Loucy (cell line): ENCODE data around the gene HEMGN.

Experiments
- H2AFZ ChIP-seq: fragments of 200-600 bp; sonication (generic); 2 replicates; pipeline ENCODE4 v1.6.0; 2016; ENCODE audit warnings: antibody characterized with exemption, mild to moderate bottlenecking, low read length, moderate library complexity
- H3F3A ChIP-seq: fragments of 200-600 bp; 2 replicates; pipeline ENCODE4 v1.6.0; 2016; ENCODE audit warnings: antibody characterized with exemption, low read depth, mild to moderate bottlenecking
- H3K27me3 ChIP-seq: fragments of 200-600 bp; sonication (generic); 2 replicates; pipeline ENCODE4 v1.6.1; 2014; ENCODE audit warnings: low read length, mild to moderate bottlenecking; ENCODE audit not compliant: insufficient read depth, poor library complexity, severe bottlenecking
- H3K36me3 ChIP-seq: fragments of 200-600 bp; sonication (generic); 2 replicates; pipeline ENCODE4 v1.6.1; 2016; ENCODE audit warnings: low read length; ENCODE audit not compliant: insufficient read depth
- H3K4me1 ChIP-seq: fragments of 200-600 bp; sonication (generic); 2 replicates; pipeline ENCODE4 v1.5.1; 2014; ENCODE audit warnings: low read length, mild to moderate bottlenecking; ENCODE audit not compliant: insufficient read depth, poor library complexity, severe bottlenecking
- H3K4me2 ChIP-seq: fragments of 200-600 bp; sonication (generic); 2 replicates; pipeline ENCODE4 v1.6.0; 2014; ENCODE audit warnings: antibody characterized with exemption, low read length, low read depth, mild to moderate bottlenecking; ENCODE audit not compliant: poor library complexity, severe bottlenecking
- H3K4me3 ChIP-seq: fragments of 200-600 bp; sonication (generic); 2 replicates; pipeline ENCODE4 v1.5.1; 2014; ENCODE audit warnings: low read length, mild to moderate bottlenecking, mixed read lengths; ENCODE audit not compliant: poor library complexity, severe bottlenecking
- H3K79me2 ChIP-seq: fragments of 200-600 bp; sonication (generic); 2 replicates; pipeline ENCODE4 v1.6.1; 2014; ENCODE audit warnings: low read length; ENCODE audit not compliant: insufficient read depth
- H3K9ac ChIP-seq: fragments of 200-600 bp; sonication (generic); 2 replicates; pipeline ENCODE4 v1.6.0; 2014; ENCODE audit warnings: mild to moderate bottlenecking, low read depth, low read length, moderate library complexity; ENCODE audit not compliant: poor library complexity, severe bottlenecking
- H3K9me2 ChIP-seq: fragments of 200-600 bp; sonication (generic); replicated peaks from 2 replicates; pipeline ENCODE4 v1.6.1; 2016; ENCODE audit warnings: low read depth, low read length, mixed read lengths
- H3K9me3 ChIP-seq: fragments of 200-600 bp; sonication (generic); 2 replicates; pipeline ENCODE4 v1.6.1; 2014; ENCODE audit warnings: mild to moderate bottlenecking, antibody characterized with exemption, low read length, low read depth; ENCODE audit not compliant: insufficient read depth
- H4K20me1 ChIP-seq: fragments of 200-600 bp; sonication (generic); 2 replicates; pipeline ENCODE4 v1.6.0; 2014; ENCODE audit warnings: antibody characterized with exemption, low read length, mild to moderate bottlenecking; ENCODE audit not compliant: insufficient read depth, poor library complexity, severe bottlenecking
- CTCF ChIP-seq: fragments of 200-600 bp; sonication (generic); conservative IDR thresholded peaks from 2 replicates; pipeline ENCODE4 v1.5.1; 2014; ENCODE audit warnings: mild to moderate bottlenecking, antibody characterized with exemption, low read length
- EZH2phosphoT487 ChIP-seq: fragments of 200-600 bp; IDR thresholded peaks from 2 replicates; pipeline ENCODE4 v1.6.1; 2018; ENCODE audit warnings: antibody characterized with exemption, mild to moderate bottlenecking, moderate library complexity, borderline replicate concordance

Gene HEMGN

DNA sequence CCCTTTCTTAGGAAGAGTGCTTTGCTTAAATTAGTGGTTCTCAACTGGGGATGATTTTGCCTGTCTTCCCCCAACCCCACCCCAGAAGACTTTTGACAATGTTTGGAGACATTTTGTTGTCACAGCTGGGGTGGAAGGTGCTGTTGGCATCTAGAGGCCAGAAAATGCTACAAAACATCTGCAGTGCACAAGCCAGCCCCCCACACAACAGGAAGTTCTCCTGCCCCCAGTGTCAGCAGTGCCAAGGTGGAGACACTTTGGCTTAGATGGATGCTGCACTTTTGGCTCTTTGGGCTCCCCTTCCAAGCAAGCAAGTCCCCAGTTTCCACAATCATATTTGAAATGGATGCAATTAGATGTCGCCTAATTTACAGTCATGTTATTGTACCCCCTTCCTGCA, 2.7 kb downstream of the HEMGN start:
- Histone ChIP-seq H3K9me3 (no peaks in the 10 kb centered on the region), H3F3A (peaks cover 23% of the 10 kb centered on the region), H2AFZ (no peak overlapping the region), H3K79me2 (peaks cover 67% of the 10 kb centered on the region), H3K9me2 (no peaks in the 10 kb centered on the region), H3K4me1 (peaks cover 90% of the 10 kb centered on the region), H3K9ac (peak overlapping the region; percentile 87), H3K4me3 (peak overlapping the region; percentile 76), H3K4me2 (peak overlapping the region; percentile 96), H3K36me3 (peaks cover 6% of the 10 kb centered on the region; the same call in 1 of the 2 replicates), H4K20me1 (peaks cover 3% of the 10 kb centered on the region), H3K27me3 (no peaks in the 10 kb centered on the region)
- TF ChIP-seq CTCF (no peak), EZH2phosphoT487 (no peak)

DNA sequence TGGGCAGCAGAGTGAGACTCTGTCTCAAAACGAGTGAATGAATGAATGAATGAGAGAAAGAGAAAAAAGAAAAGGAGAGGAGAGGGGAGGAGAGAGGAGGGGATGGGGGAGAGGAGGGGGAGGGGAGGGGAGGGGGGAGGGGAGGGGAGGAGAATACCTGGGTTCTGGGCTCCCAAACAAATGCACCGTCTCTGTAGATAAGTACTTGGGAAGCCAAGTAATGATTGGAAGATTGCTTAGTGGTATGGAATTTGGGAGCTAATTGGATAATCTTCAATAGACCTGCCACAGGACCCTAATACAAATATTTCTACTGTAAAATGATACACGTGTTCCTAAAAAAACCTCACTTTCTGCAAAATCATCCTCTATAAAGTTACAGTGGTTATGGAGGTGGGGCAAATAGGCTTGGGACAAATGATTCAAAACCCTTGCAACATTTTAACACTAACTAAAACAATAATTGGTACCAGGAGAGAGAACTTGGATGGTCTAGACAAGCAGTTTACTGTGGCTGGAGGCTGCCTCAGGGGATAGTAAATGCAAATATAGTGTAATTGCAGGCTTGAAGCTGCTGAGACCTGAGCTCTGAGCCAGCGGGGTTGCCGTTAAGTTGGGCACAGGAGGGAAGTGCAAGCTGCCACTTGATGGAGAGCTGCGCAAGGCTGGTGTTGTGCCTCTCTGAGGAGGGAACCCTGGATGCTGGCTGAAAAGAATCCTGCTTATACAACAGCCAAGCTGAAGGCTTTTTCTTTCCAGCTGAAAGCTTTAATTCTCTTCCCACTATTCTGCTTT, 3.5 kb downstream of the HEMGN start:
- no peaks in the 10 kb centered on the region for H3K9me3 ChIP-seq
- peaks cover 90% of the 10 kb centered on the region for H3K4me1 ChIP-seq
- H3K27me3 ChIP-seq = no peaks in the 10 kb centered on the region
- TF ChIP-seq CTCF = no peak
- no peak for TF ChIP-seq EZH2phosphoT487
- H2AFZ ChIP-seq = no peak overlapping the region
- peak overlapping the region; percentile 96 for H3K4me2 ChIP-seq
- peaks cover 23% of the 10 kb centered on the region for H3F3A ChIP-seq
- peak overlapping the region; percentile 87 for H3K9ac ChIP-seq
- peak overlapping the region; percentile 76 for H3K4me3 ChIP-seq
- peaks cover 13% of the 10 kb centered on the region; the same call in 1 of the 2 replicates for H3K36me3 ChIP-seq
- no peaks in the 10 kb centered on the region for H3K9me2 ChIP-seq
- peaks cover 75% of the 10 kb centered on the region for H3K79me2 ChIP-seq
- peaks cover 3% of the 10 kb centered on the region for H4K20me1 ChIP-seq

DNA sequence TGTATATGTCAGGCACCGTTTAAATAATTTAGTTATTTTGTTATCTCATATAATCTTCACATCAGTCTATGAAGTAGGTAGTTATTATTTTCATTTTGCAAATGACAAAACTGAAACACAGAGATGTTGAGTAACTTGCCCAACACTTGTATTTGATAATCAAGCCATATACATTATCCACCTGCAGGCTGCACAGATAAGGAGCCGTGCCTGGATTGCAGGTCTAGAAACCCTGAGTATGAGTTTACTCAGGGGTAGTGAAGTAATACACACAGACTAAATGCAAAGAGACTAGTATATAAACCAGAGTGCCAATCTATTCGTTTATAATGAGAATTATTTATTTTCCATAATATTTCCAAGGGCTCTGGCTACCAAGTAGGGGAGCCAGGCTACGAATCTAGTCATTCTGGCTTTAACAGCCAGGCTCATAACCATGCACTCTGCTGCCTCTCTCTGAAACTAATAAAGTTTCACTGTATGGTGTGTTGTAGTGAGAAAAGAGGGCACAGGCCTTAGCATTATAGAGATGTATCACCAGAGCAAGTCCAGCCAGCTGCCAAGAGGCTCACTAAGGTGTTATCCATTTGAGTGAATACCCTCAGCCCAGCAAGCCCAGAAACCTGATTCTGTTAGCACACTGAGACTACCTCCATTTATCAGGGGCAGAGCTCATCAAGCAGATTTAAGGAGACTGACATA, 4.5 kb downstream of the HEMGN start:
- Histone ChIP-seq H3K36me3 (peaks cover 20% of the 10 kb centered on the region; the same call in 1 of the 2 replicates), H4K20me1 (peaks cover 8% of the 10 kb centered on the region), H3K9ac (peak overlapping the region; percentile 62), H3K9me2 (no peaks in the 10 kb centered on the region), H3K4me1 (peaks cover 90% of the 10 kb centered on the region), H2AFZ (no peak overlapping the region), H3K4me3 (peak overlapping the region; percentile 61), H3K27me3 (no peaks in the 10 kb centered on the region), H3K4me2 (peak overlapping the region; percentile 63), H3F3A (peaks cover 14% of the 10 kb centered on the region), H3K79me2 (peaks cover 86% of the 10 kb centered on the region), H3K9me3 (no peaks in the 10 kb centered on the region)
- TF ChIP-seq CTCF (no peak), EZH2phosphoT487 (no peak)
